NCI-H146 treated with DMSO at 0.1 percent for 48 hours (cell line): Measurements from ENCODE around the gene RAB3C.
A peak's percentile ranks its signal among the peaks of the same experiment; 100 is the strongest.
"Not testable (repeated sequence)": the region's sequence is repeated elsewhere in the genome, so short reads cannot be mapped to it uniquely, and the experiment has no call there.

Experiments
- DNase-seq: peaks from one replicate; lab custom pipeline; 2025; ENCODE audit not compliant: unreplicated experiment; lab: John Stamatoyannopoulos, UW

RAB3C gene

GRCh38 chr5:58582803-58583491 lies at the start of gene RAB3C:
Gene RAB3C, plus strand, starts transcription at chr5:58583075. Its CDS starts 134 bp downstream, at chr5:58583209.
- peak; percentile 94 for DNase-seq

GRCh38 chr5:58541935-58542334 lies 40.9 kb upstream of the RAB3C start:
- not testable (repeated sequence) for DNase-seq

- DNase-seq, result no peak
Observed at GRCh38 chr5:58542709-58543108, 40.2 kb upstream of the RAB3C start.

GRCh38 chr5:58543723-58544122 lies 39.2 kb upstream of the RAB3C start:
- no peak for DNase-seq

- DNase-seq, result no peak
Observed at GRCh38 chr5:58544195-58544594, 38.7 kb upstream of the RAB3C start.

GRCh38 chr5:58544926-58545325 lies 37.9 kb upstream of the RAB3C start:
- DNase-seq, result no peak

GRCh38 chr5:58545912-58546311 lies 37.0 kb upstream of the RAB3C start:
- DNase-seq, result no peak

- DNase-seq, result no peak
Observed at GRCh38 chr5:58548068-58548467, 34.8 kb upstream of the RAB3C start.

- DNase-seq, result no peak
Observed at GRCh38 chr5:58551492-58551891, 31.4 kb upstream of the RAB3C start.

GRCh38 chr5:58557665-58558338 lies 25.1 kb upstream of the RAB3C start:
- not testable (repeated sequence) for DNase-seq

GRCh38 chr5:58563016-58563700 lies 19.7 kb upstream of the RAB3C start:
- DNase-seq, result not testable (repeated sequence)

- DNase-seq, result not testable (repeated sequence)
Observed at GRCh38 chr5:58564043-58564832, 18.6 kb upstream of the RAB3C start.

- no peak for DNase-seq
Observed at GRCh38 chr5:58565033-58565432, 17.8 kb upstream of the RAB3C start.

- DNase-seq, result no peak
Observed at GRCh38 chr5:58571501-58571900, 11.4 kb upstream of the RAB3C start.

GRCh38 chr5:58572973-58573372 lies 9.9 kb upstream of the RAB3C start:
- DNase-seq, result not testable (repeated sequence)

GRCh38 chr5:58579781-58580180 lies 3.1 kb upstream of the RAB3C start:
- DNase-seq, result no peak

- peak; percentile 64 for DNase-seq
Observed at GRCh38 chr5:58582019-58582802, 664 bp upstream of the RAB3C start.

- DNase-seq, result no peak
Observed at GRCh38 chr5:58595952-58596351, 13.1 kb downstream of the RAB3C start.

- DNase-seq, result no peak
Observed at GRCh38 chr5:58598440-58598839, 15.6 kb downstream of the RAB3C start.

GRCh38 chr5:58599217-58599616 lies 16.3 kb downstream of the RAB3C start:
- DNase-seq, result no peak
